ENCODE measurements around the gene PPP2R2C.

PPP2R2C gene

DNA sequence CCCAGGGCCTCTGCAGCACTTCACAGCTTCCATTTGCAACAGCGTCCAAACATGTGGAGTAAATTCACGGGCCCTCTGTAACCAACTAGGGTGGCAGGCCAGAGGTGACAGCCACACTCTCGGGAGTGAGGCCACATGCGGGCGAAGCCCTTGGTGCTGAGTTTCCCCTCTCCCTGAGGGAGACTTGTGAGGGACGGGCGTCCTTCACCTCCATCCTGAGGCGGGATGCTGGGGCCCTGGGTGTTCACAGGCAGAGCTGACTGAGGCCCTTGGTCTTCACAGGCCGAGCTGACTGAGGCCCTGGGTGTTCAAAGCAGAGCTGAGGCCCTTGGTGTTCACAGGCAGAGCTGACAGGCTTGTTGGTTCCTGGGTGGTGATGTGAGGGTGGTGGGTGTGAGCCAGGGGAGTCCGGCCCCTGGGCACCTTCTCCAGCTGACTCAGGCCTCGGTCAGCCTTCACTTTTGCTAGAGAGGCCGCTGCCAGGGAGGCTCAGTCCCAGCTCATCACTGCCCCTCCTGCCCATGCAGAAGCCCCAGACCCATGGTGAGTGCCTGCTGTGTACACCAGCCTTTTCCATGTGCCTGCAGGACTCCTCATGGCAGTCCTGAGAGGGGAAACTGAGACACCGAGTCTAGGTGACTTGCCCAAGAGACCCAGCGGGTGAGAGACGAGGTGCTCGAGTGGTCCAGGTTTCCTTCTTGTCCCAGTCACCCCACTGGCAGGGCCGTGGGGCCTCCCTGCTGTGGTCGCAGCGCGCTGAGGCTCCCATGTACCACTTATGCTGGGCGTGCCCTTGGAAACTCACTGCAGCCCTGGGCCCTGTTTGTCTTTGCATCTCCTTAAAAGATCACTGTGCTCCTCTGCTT is 194.2 kb downstream of the PPP2R2C start:
- Histone ChIP-seq H3K4me1 (ENCODE audit: low read depth, poor library complexity, severe bottlenecking) (peaks cover 27% of the 10 kb centered on the region), H3K27ac (peak overlapping the region; percentile 61)

DNA sequence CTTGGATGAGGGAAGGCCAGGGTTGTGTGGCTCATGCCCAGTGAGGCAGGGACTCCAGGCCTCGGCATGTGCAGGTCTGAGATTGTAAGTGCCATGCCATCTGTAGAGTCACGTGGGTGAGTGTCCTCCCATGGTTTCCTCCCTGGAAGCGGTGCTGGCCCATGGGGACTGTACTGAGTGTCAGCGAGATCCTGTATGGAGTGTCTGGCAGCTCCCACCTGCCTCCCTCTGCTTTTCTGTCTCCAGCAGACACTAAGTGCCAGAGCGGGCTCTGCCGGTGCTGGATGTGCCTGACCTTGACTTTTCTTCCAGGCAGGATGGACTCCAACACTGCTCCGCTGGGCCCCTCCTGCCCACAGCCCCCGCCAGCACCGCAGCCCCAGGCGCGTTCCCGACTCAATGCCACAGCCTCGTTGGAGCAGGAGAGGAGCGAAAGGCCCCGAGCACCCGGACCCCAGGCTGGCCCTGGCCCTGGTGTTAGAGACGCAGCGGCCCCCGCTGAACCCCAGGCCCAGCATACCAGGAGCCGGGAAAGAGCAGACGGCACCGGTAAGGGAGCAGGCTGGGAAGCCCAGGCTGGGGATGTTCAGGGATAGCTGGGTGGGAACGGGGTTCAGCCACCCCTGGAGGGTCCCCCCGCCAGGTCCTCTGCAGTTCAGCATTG is 195.1 kb downstream of the PPP2R2C start:
- Histone ChIP-seq H3K27me3 (ENCODE audit: insufficient read depth, low read depth) (no peaks in the 10 kb centered on the region), H3K27ac (no peak overlapping the region)

More for the DNA sequence above, 194.2 kb downstream of the PPP2R2C start:
- Histone ChIP-seq H3K79me2 (ENCODE audit: insufficient read depth, low read depth) (no peaks in the 10 kb centered on the region), H3K4me2 (peak overlapping the region; percentile 71), H2AFZ (ENCODE audit: low read depth) (no peak overlapping the region), H3K36me3 (ENCODE audit: insufficient read depth) (no peaks in the 10 kb centered on the region), H3K4me3 (IDR thresholded peaks at IDR 0.05; ENCODE audit: insufficient read depth, low read depth, low read length) (no peak overlapping the region), H4K20me1 (ENCODE audit: insufficient read depth) (no peaks in the 10 kb centered on the region), H3K27me3 (ENCODE audit: insufficient read depth, low read depth) (no peaks in the 10 kb centered on the region), H3K9ac (0 out of 2 replicates have a peak overlapping the region, but pooled peaks have one; percentile 18)
- TF ChIP-seq, protein P1, sequence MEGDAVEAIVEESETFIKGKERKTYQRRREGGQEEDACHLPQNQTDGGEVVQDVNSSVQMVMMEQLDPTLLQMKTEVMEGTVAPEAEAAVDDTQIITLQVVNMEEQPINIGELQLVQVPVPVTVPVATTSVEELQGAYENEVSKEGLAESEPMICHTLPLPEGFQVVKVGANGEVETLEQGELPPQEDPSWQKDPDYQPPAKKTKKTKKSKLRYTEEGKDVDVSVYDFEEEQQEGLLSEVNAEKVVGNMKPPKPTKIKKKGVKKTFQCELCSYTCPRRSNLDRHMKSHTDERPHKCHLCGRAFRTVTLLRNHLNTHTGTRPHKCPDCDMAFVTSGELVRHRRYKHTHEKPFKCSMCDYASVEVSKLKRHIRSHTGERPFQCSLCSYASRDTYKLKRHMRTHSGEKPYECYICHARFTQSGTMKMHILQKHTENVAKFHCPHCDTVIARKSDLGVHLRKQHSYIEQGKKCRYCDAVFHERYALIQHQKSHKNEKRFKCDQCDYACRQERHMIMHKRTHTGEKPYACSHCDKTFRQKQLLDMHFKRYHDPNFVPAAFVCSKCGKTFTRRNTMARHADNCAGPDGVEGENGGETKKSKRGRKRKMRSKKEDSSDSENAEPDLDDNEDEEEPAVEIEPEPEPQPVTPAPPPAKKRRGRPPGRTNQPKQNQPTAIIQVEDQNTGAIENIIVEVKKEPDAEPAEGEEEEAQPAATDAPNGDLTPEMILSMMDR (conservative IDR thresholded peaks at IDR 0.05; ENCODE audit: low read depth, low read length) = no peak

DNA sequence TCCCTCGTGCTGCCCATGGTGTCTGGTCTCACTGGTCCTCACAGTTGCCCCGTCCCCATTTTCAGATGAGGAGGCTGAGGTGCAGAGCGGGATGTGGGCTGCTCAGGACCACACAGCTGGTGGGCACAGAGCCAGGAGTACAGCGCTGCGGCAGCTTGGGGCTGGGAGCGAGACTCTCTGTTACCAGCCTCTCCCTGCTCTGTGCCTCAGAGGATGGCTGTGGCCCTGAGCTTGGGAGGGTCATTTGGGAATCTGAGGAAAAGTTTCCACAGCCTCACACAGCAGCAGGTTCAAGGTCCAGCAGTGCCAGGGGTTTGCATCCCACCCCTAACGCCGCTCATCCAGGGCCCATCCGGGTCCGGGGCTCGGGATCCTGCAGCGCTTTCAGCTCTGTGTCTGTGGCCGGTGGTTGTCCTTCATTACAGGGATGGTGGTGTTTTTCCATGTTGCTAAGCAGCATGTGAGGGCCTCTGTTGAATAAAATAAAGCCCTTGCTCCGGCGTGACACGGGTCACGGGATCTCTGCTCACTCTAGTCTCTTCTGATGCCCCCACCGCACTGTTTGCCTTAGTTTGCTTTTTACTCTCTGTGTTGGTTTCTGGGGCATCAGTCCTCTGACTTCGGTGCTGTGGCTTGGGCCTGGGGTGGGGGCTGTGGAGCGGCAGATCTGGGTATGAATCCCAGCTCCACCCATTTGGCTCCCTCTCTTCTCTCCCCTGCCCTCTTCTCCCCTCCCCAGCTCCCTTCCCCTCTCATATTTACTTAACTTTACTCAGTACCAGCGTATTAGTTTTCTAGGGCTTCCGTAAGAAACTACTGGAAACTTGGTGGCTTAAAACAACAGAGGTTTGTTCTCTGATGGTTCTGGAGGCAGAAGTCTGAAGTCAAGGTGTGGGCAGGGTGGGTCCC is 196.3 kb downstream of the PPP2R2C start:
- Histone ChIP-seq H3K4me1 (ENCODE audit: low read depth, poor library complexity, severe bottlenecking) (peaks cover 27% of the 10 kb centered on the region), H3K27me3 (ENCODE audit: insufficient read depth, low read depth) (no peaks in the 10 kb centered on the region), H3K4me2 (no peak overlapping the region), H4K20me1 (ENCODE audit: insufficient read depth) (no peaks in the 10 kb centered on the region), H3K4me3 (IDR thresholded peaks at IDR 0.05; ENCODE audit: insufficient read depth, low read depth, low read length) (no peak overlapping the region), H3K27ac (no peak overlapping the region), H3K79me2 (ENCODE audit: insufficient read depth, low read depth) (no peaks in the 10 kb centered on the region), H3K36me3 (ENCODE audit: insufficient read depth) (no peaks in the 10 kb centered on the region), H3K9ac (no peak overlapping the region), H2AFZ (ENCODE audit: low read depth) (no peak overlapping the region)
- TF ChIP-seq, protein P1 (conservative IDR thresholded peaks at IDR 0.05; ENCODE audit: low read depth, low read length) = no peak

More for the DNA sequence above, 195.1 kb downstream of the PPP2R2C start:
- Histone ChIP-seq H3K79me2 (ENCODE audit: insufficient read depth, low read depth) (no peaks in the 10 kb centered on the region), H3K4me1 (ENCODE audit: low read depth, poor library complexity, severe bottlenecking) (peaks cover 27% of the 10 kb centered on the region), H4K20me1 (ENCODE audit: insufficient read depth) (no peaks in the 10 kb centered on the region), H2AFZ (ENCODE audit: low read depth) (no peak overlapping the region), H3K36me3 (ENCODE audit: insufficient read depth) (no peaks in the 10 kb centered on the region), H3K4me3 (IDR thresholded peaks at IDR 0.05; ENCODE audit: insufficient read depth, low read depth, low read length) (no peak overlapping the region), H3K9ac (no peak overlapping the region), H3K4me2 (no peak overlapping the region)
- TF ChIP-seq, protein P1 (conservative IDR thresholded peaks at IDR 0.05; ENCODE audit: low read depth, low read length) = no peak

DNA sequence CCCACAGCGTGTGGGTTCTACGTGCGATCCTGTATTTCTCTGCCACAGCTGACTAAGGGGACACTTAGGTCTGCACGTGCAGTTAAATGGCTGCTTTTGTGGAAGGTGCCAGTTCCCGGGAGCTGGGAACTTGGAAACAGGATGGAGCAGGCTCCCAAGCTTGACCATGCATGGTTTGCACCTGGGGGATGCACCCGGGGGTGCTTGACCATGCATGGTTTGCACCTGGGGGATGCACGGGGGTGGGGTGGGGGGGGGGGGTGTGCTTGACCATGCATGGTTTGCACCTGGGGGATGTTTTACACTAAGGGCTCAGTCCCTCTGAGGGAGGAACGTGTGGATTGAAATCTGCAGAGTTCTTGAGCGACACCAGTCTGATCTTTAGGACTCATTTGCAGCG is 197.1 kb downstream of the PPP2R2C start:
- Histone ChIP-seq H2AFZ (ENCODE audit: low read depth) (no peak overlapping the region), H3K9ac (no peak overlapping the region), H3K36me3 (ENCODE audit: insufficient read depth) (no peaks in the 10 kb centered on the region), H3K79me2 (ENCODE audit: insufficient read depth, low read depth) (no peaks in the 10 kb centered on the region), H3K27me3 (ENCODE audit: insufficient read depth, low read depth) (no peaks in the 10 kb centered on the region), H3K4me1 (ENCODE audit: low read depth, poor library complexity, severe bottlenecking) (peaks cover 30% of the 10 kb centered on the region), H4K20me1 (ENCODE audit: insufficient read depth) (no peaks in the 10 kb centered on the region), H3K4me3 (IDR thresholded peaks at IDR 0.05; ENCODE audit: insufficient read depth, low read depth, low read length) (no peak overlapping the region), H3K27ac (no peak overlapping the region), H3K4me2 (no peak overlapping the region)
- TF ChIP-seq, protein P1 (conservative IDR thresholded peaks at IDR 0.05; ENCODE audit: low read depth, low read length) = no peak
